Mesodermal cell (in vitro differentiated cells): ENCODE results near the gene ADCY7.
"Not testable (repeated sequence)": the region's sequence is repeated elsewhere in the genome, so short reads cannot be mapped to it uniquely, and the experiment has no call there.

ENCODE experiments used
- H3K27ac ChIP-seq: 2 replicates; pipeline ENCODE4 v1.7.0; 2013; ENCODE audit warnings: mild to moderate bottlenecking, low read depth, low read length, moderate library complexity; ENCODE audit not compliant: severe bottlenecking
- H3K36me3 ChIP-seq: 2 replicates; pipeline ENCODE4 v1.7.1; 2013; ENCODE audit warnings: mild to moderate bottlenecking, low read length, moderate library complexity; ENCODE audit not compliant: control insufficient read depth, insufficient read depth
- H3K4me1 ChIP-seq: one replicate; pipeline ENCODE4 v1.7.1; 2013; ENCODE audit warnings: mild to moderate bottlenecking, low read length; ENCODE audit not compliant: insufficient read depth, control insufficient read depth, poor library complexity, severe bottlenecking
- H3K4me3 ChIP-seq: 2 replicates; pipeline ENCODE4 v1.7.0; 2013; ENCODE audit warnings: low read length, control low read depth, mild to moderate bottlenecking; ENCODE audit not compliant: insufficient read depth, poor library complexity, severe bottlenecking; ENCODE audit errors: extremely low read depth
- H3K9me3 ChIP-seq: 2 replicates; pipeline ENCODE4 v1.7.1; 2013; ENCODE audit warnings: mild to moderate bottlenecking, low read length, moderate library complexity; ENCODE audit not compliant: control insufficient read depth
- WGBS, 2 experiments: methylation state at CpG; one replicate each; pipeline ENCODE4 v1.1.5; 2013; ENCODE audit warnings: missing lambda C conversion rate in 2 of 2; ENCODE audit not compliant: insufficient coverage in 2 of 2; 5-methylcytosine and 5-hydroxymethylcytosine counted together

Gene ADCY7

GRCh38 chr16:50238868-50239301 is 27.5 kb upstream of the ADCY7 start:
- peaks cover 4% of the 10 kb centered on the region for H3K4me1 ChIP-seq
- H3K36me3 ChIP-seq: no peaks in the 10 kb centered on the region
- no peaks in the 10 kb centered on the region for H3K9me3 ChIP-seq
- no peak overlapping the region for H3K27ac ChIP-seq
- H3K4me3 ChIP-seq: no peak overlapping the region
- WGBS, 2 experiments: 87 to 100% methylated on average over 3 to 5 of the region's 5 CpGs

- not testable (repeated sequence) for H3K36me3 ChIP-seq, H3K9me3 ChIP-seq, H3K4me3 ChIP-seq, H3K27ac ChIP-seq
- 89 to 100% methylated on average over 3 to 5 of the region's 6 CpGs for WGBS, 2 experiments
- peaks cover 10% of the 10 kb centered on the region for H3K4me1 ChIP-seq
Observed at GRCh38 chr16:50243024-50243423, 23.3 kb upstream of the ADCY7 start.

- no peak overlapping the region for H3K4me3 ChIP-seq
- H3K9me3 ChIP-seq: no peaks in the 10 kb centered on the region
- peaks cover 15% of the 10 kb centered on the region for H3K4me1 ChIP-seq
- H3K36me3 ChIP-seq: no peaks in the 10 kb centered on the region
- H3K27ac ChIP-seq: no peak overlapping the region
- WGBS, 2 experiments: 89 to 91% methylated on average over 9 of the region's 9 CpGs
Observed at GRCh38 chr16:50244140-50244503, 22.2 kb upstream of the ADCY7 start.

GRCh38 chr16:50244504-50245416 is 21.6 kb upstream of the ADCY7 start:
- H3K36me3 ChIP-seq: no peaks in the 10 kb centered on the region
- no peaks in the 10 kb centered on the region for H3K9me3 ChIP-seq
- H3K4me3 ChIP-seq: no peak overlapping the region
- 40 to 44% methylated on average over 29 to 30 of the region's 33 CpGs for WGBS, 2 experiments
- peaks cover 15% of the 10 kb centered on the region for H3K4me1 ChIP-seq
- H3K27ac ChIP-seq: no peak overlapping the region

GRCh38 chr16:50245417-50246298 is 20.7 kb upstream of the ADCY7 start:
- Histone ChIP-seq H3K4me1 (peaks cover 15% of the 10 kb centered on the region), H3K36me3 (no peaks in the 10 kb centered on the region), H3K4me3 (peak overlapping the region; percentile 54), H3K27ac (no peak overlapping the region), H3K9me3 (no peaks in the 10 kb centered on the region)
- 4 to 5% methylated on average over 36 to 39 of the region's 74 CpGs for WGBS, 2 experiments

GRCh38 chr16:50246299-50247122 is 19.8 kb upstream of the ADCY7 start:
- Histone ChIP-seq H3K4me3 (peak overlapping the region; percentile 54), H3K4me1 (peaks cover 15% of the 10 kb centered on the region), H3K36me3 (no peaks in the 10 kb centered on the region), H3K27ac (no peak overlapping the region), H3K9me3 (no peaks in the 10 kb centered on the region)
- WGBS, 2 experiments: 13 to 15% methylated on average over 42 to 45 of the region's 46 CpGs

GRCh38 chr16:50247123-50247905 is 19.0 kb upstream of the ADCY7 start:
- no peak overlapping the region for H3K27ac ChIP-seq
- H3K4me1 ChIP-seq: peaks cover 15% of the 10 kb centered on the region
- H3K36me3 ChIP-seq: no peaks in the 10 kb centered on the region
- H3K4me3 ChIP-seq: no peak overlapping the region
- no peaks in the 10 kb centered on the region for H3K9me3 ChIP-seq
- 93 to 100% methylated on average over 5 to 8 of the region's 12 CpGs for WGBS, 2 experiments

GRCh38 chr16:50247906-50248608 is 18.3 kb upstream of the ADCY7 start:
- Histone ChIP-seq H3K4me1 (peaks cover 15% of the 10 kb centered on the region), H3K9me3 (no peaks in the 10 kb centered on the region), H3K4me3 (no peak overlapping the region), H3K36me3 (no peaks in the 10 kb centered on the region), H3K27ac (no peak overlapping the region)
- 78% methylated on average over 6 to 9 of the region's 13 CpGs for WGBS, 2 experiments

GRCh38 chr16:50248845-50249244 is 17.5 kb upstream of the ADCY7 start:
- Histone ChIP-seq H3K9me3 (no peaks in the 10 kb centered on the region), H3K27ac (no peak overlapping the region), H3K36me3 (no peaks in the 10 kb centered on the region), H3K4me1 (peaks cover 19% of the 10 kb centered on the region), H3K4me3 (no peak overlapping the region)
- 87 to 93% methylated on average over 5 to 8 of the region's 8 CpGs for WGBS, 2 experiments
